GM18861 (cell line): Measurements from ENCODE around the gene RALGPS1.
"Not testable (repeated sequence)": the region's sequence is repeated elsewhere in the genome, so short reads cannot be mapped to it uniquely, and the experiment has no call there.

ENCODE experiments used
- ATAC-seq: cut with Tn5 transposase; IDR thresholded peaks from one replicate; pipeline ENCODE4 v1.9.1; 2021; ENCODE audit not compliant: unreplicated experiment

Gene RALGPS1

GRCh38 chr9:126985870-126986498 lies 71.4 kb downstream of the RALGPS1 start:
- ATAC-seq = peak; percentile 73

- no peak for ATAC-seq
These were observed 71.9 kb downstream of the RALGPS1 start for GRCh38 chr9:126986506-126986951.

GRCh38 chr9:126988857-126989256 lies 74.3 kb downstream of the RALGPS1 start:
- ATAC-seq = no peak

- ATAC-seq = no peak
These were observed 75.6 kb downstream of the RALGPS1 start for GRCh38 chr9:126989847-126990842.

- ATAC-seq = no peak
These were observed 76.6 kb downstream of the RALGPS1 start for GRCh38 chr9:126991183-126991582.

- no peak for ATAC-seq
These were observed 77.8 kb downstream of the RALGPS1 start for GRCh38 chr9:126992427-126992826.

GRCh38 chr9:126999315-127000068 lies 84.9 kb downstream of the RALGPS1 start:
- ATAC-seq = peak; percentile 45

GRCh38 chr9:127004946-127005769 lies 90.6 kb downstream of the RALGPS1 start:
- ATAC-seq = peak; percentile 93

GRCh38 chr9:127005770-127006314 lies 91.3 kb downstream of the RALGPS1 start:
- peak; percentile 15 for ATAC-seq

GRCh38 chr9:127007638-127008037 lies 93.1 kb downstream of the RALGPS1 start:
- no peak for ATAC-seq

- no peak for ATAC-seq
These were observed 93.5 kb downstream of the RALGPS1 start for GRCh38 chr9:127008076-127008475.

- no peak for ATAC-seq
These were observed 97.2 kb downstream of the RALGPS1 start for GRCh38 chr9:127011772-127012171.

GRCh38 chr9:127012250-127012649 lies 97.7 kb downstream of the RALGPS1 start:
- no peak for ATAC-seq

GRCh38 chr9:127013597-127013996 lies 99.0 kb downstream of the RALGPS1 start:
- ATAC-seq = no peak

GRCh38 chr9:127014216-127014909 lies 99.8 kb downstream of the RALGPS1 start:
- no peak for ATAC-seq

GRCh38 chr9:127014910-127015540 lies 100.4 kb downstream of the RALGPS1 start:
- ATAC-seq = no peak

- ATAC-seq = no peak
These were observed 101.4 kb downstream of the RALGPS1 start for GRCh38 chr9:127015921-127016512.

GRCh38 chr9:127017979-127018378 lies 103.4 kb downstream of the RALGPS1 start:
- ATAC-seq = not testable (repeated sequence)

- no peak for ATAC-seq
These were observed 104.4 kb downstream of the RALGPS1 start for GRCh38 chr9:127018935-127019334.
